Endothelial cell of umbilical vein (primary cell): ENCODE measurements around the gene CARMIL1.

Source experiments
- CTCF ChIP-seq, 2 donors: IDR thresholded peaks; 1 replicate in 1 of 2; 2 replicates in 1 of 2; pipeline ENCODE4 v1.5.1; 2011; ENCODE audit warnings: low read length in 2 of 2, mild to moderate bottlenecking in 2 of 2, moderate library complexity in 2 of 2, control low read depth in 1 of 2, inconsistent platforms in 1 of 2, low read depth in 1 of 2; ENCODE audit not compliant: insufficient read depth in 1 of 2; ENCODE audit errors: extremely low read depth in 1 of 2
- EZH2 ChIP-seq: IDR thresholded peaks from 2 replicates; pipeline ENCODE4 v1.6.1; 2012; ENCODE audit warnings: borderline replicate concordance, low read depth, mild to moderate bottlenecking, moderate library complexity, low read length, inconsistent platforms; ENCODE audit not compliant: severe bottlenecking
- GATA2 ChIP-seq: IDR thresholded peaks from 2 replicates; pipeline ENCODE4 v1.7.0; 2011; ENCODE audit warnings: low read depth, mild to moderate bottlenecking, moderate library complexity, mixed read lengths, low read length; ENCODE audit not compliant: insufficient read length, insufficient read depth
- JUN ChIP-seq: IDR thresholded peaks from 2 replicates; pipeline ENCODE4 v1.6.1; 2011; ENCODE audit warnings: borderline replicate concordance, low read depth; ENCODE audit not compliant: insufficient read length, insufficient read depth
- MAX ChIP-seq: IDR thresholded peaks from 2 replicates; pipeline ENCODE4 v1.6.1; 2011; ENCODE audit not compliant: insufficient read depth, insufficient read length
- POLR2A ChIP-seq: IDR thresholded peaks from 2 replicates; pipeline ENCODE4 v1.6.1; 2012; ENCODE audit warnings: low read depth, mild to moderate bottlenecking, control low read depth, low read length
- POLR2AphosphoS5 ChIP-seq: IDR thresholded peaks from 2 replicates; pipeline ENCODE4 v1.6.1; 2012; ENCODE audit warnings: low read depth, mild to moderate bottlenecking, control low read depth, low read length, moderate library complexity; ENCODE audit not compliant: insufficient read depth

- no peak for TF ChIP-seq CTCF (IDR thresholded peaks at IDR 0.05; ENCODE audit: extremely low read depth in 1 of 2, insufficient read depth in 1 of 2, low read depth in 1 of 2, low read length in 2 of 2)
- TF ChIP-seq EZH2, result no peak
- TF ChIP-seq JUN, result no peak
- TF ChIP-seq POLR2A, result no peak
- no peak for TF ChIP-seq GATA2
- TF ChIP-seq POLR2AphosphoS5, result no peak
- TF ChIP-seq MAX, result no peak
Measured at GRCh38 chr6:25359191-25359861, 80.2 kb downstream of the CARMIL1 start.
